Measurements from ENCODE around the gene IL12RB1.
"Not testable (repeated sequence)": the region's sequence is repeated elsewhere in the genome, so short reads cannot be mapped to it uniquely, and the experiment has no call there.

Gene IL12RB1

DNA sequence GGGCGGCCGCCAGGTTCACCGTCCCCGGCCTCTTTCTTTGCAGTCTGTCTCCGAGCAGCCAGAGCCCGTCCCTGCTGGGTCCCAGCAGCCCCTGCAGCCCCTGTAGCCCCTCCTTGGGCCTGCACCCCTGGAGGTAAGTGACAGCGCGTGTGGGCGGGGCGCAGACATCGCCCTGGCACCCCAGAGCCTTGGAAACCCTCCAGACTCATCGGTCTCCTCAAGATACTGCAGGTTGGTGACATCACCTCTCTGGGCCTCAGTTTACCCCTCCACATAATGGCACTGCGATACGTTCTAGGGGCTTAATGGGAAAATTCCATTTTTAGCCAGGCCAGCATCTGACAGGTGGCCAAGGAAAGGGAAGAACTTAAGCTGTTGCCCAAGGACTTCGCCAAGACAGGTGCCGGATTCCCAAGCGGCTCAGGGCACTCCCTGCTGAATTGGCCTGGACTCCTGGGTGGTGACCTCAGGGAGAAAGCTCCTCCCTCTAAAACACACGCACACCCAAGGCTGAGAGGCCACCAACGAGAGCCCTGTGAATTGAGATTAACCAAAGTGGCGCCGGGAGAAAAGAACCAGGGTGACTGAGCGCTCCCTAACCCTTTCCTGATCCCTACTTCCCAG is 24.0 kb upstream of the IL12RB1 start:
- no peak for DNase-seq

DNA sequence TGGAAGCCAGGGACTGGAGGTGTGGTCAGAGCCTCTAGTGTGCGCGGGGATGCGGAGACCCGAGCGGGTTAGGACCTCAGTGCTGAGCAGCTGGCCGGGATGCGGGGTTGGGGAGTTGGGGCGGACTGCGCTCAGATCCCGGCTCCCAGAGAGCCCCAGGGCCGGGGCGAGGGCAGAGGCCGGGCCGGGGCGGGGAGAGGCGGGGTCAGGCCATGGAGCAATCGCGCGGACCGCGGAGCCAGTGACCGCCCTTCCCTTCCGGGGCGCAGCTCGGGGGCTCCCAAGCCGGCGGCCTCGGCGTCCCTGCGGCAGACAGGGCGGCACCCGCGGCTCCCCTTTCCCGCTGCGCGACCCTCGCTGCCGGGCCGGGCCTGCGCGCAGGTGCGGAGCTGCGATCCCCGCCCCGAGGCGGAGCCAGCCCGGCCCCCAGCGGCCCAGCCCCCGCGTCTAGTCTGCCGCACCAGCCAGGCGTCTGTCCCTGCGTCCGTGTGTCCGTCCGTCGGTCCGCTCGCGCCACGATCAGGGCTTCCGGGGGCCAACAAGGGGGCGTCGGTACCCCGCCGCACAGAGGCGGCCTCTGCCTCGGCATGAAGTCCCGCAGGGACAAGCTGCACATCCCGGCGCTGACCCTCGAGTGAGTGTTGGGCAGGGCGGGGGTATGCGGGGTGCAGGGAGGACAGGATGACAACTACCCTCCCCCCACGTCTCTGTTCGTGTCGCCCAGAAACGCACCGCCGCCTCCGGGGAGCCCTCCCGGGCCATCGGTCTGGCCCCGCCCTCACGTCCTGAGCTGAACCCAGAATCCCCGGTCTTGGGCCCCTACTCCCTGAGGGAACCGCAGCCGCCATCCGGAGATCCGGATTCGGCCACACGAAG is 23.2 kb upstream of the IL12RB1 start:
- no peak for DNase-seq

DNA sequence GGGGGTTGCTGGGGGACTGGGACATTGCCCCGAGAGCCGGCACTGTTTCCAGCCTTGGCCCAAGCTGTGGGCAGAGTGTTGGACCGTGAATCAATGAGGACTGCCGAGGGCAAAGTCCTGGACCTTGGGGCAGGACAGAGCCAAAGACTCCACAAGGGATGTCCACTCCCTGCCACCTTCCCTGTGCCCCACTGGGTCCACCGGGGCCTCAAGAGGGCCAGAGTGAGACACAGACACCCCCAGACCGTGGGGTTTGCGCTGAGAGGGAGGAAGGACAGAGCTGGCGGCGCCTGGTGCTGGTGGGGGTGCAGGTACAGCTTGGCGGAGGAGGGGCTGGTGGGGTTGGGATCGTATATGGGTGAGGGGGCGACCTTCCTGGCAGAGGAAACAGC is 22.6 kb upstream of the IL12RB1 start:
- DNase-seq: no peak

DNA sequence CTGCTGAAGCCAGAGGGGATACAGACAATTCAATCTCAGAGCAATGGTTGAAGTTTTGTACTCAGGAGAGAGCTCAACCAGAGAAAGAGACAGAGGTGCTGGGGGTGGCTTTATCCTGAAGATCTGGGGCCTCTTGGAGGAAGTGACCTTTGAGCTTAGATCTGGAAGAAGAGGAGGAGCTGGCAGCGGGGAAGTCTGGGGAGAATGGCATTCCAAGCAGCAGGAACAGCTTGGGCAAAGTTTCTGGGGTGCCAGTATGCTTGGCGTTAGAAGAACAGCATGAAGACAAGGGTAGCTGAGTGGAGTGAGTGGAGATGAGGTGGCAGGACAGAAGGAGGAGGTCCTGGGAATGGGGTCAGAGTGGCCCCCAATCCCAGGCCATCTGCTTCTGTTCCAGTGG is 22.2 kb upstream of the IL12RB1 start:
- DNase-seq: no peak

DNA sequence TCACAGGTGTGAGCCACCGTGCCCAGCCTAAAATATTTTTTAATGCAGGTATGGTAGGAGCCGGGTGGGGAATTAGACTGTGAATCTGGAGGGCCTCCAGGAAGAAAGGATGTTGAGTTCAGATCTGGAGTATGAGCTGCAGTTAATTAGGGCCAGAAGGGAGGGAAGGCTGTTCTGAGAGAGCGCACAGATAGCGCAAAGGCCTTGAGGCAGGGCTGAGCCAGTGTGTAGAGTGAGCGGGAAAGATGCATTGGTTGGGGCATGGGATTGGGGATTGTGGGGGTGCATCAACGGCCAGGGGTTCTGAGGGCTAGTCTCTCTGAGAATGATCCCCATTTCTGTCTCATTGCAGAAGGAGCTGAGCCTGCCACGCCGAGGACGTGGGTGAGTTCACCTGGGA is 20.5 kb upstream of the IL12RB1 start:
- DNase-seq: no peak

DNA sequence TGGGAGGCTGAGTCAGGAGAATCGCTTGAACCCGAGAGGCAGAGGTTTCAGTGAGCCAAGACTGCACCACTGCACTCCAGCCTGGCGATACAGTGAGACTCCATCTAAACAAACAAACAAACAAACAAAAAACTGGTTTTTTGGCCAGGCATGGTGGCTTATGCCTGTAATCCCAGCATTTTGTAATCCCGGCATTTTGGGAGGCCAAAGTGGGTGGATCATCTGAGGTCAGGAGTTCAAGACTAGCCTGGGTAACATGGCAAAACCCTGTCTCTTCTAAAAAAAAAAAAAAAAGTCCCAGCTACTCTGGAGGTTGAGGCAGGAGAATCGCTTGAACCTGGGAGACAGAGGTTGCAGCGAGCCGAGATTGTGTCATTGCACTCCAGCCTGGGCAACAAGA is 18.5 kb upstream of the IL12RB1 start:
- not testable (repeated sequence) for DNase-seq

DNA sequence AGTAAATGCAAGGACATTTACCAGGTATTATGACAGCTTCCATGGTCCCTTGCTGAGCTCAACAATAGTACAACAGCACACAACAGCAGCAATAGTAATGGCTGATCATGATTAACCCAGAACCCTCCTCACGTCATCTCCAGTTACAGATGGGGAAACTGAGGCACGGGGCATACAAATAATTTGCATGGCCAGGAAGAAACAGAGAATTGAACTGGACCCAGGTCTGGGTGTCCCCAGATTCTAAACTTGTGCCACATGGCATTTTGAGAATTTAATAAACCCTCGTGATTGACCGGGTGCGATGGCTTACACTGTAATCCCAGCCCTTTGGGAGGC is 18.0 kb upstream of the IL12RB1 start:
- no peak for DNase-seq

DNA sequence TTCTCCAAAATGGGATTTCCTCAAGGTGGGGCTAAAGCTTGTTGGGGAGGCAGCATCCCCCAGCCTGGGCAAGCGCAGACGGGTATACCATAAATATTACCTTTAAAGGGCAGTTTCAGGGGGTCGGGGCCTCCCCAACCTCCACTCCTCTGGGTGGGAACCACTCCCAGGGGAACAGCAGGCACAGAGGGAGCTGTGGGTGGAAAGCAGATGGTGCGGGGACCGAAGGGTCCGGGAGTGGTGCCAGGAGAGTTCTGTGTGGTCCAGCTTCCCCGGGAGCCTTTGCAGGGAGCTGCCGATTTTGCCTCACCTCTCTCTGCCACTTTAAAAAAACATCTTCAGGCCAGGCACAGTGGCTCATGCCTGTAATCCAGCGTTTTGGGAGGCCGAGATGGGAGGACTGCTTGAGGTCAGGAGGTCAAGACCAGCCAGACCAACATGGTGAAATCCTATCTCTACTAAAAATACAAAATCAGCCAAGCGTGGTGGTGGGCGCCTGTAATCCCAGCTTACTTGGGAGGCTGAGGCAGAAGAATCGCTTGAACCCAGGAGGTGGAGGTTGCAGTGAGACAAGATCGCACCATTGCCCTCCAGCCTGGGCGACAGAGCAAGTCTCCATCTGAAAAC is 16.3 kb upstream of the IL12RB1 start:
- no peak for DNase-seq

DNA sequence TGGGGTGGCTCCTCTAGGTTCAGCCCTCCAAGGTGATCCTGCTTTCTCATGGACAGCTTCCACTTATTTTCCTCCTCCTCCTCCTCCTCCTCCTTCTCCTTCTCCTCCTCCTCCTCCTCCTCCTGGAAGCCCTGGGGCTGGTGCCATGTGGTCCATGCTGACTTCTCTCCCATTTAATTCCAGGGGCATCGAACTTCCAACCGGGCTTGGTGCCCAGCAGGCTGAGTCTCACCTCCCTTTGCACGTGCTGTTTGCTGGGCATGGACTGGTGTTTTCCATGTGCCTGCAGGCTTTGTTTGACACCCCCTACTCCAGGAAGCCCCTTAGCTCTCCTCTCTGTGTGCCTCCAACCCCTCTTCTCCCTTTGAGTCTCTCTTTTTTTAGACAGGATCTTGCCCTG is 14.5 kb upstream of the IL12RB1 start:
- DNase-seq: no peak

DNA sequence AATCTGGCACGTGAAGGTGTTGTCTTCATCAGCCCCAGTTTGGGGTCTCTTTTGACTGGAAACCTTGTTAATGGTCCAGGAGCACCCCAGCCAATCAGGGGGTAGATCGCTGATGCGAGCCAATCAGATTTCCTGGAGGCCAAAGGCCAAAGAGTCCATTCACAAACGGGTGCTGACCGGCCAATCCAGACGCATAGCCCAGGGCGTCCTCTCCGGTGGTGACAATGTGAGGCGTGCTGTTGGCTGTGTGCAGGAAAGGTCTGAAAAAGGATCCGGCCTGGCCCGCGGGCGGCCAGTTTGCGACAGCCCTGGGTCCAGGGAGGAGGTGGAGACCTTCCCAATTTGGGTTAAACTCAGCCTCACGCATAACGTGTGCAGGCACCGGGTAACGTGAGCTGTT is 14.0 kb upstream of the IL12RB1 start:
- DNase-seq: no peak

DNA sequence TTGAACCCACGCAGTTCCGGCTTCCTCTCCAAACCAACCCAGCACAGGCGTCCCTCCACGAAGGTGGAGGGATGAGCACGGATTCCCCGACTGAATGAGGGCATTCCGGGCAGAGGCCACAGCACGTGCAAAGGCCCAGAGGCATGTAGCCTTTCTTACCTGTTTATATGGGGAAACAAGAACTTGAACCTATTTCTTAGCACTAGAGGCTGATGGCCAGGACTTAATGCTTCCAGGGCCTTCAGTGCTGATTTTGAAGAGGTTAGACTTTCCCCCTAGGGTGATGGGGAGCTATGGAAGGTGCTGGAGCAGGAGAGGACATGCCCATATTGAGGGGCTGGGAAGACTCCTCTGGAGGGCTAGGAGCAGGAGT is 12.9 kb upstream of the IL12RB1 start:
- DNase-seq: no peak

DNA sequence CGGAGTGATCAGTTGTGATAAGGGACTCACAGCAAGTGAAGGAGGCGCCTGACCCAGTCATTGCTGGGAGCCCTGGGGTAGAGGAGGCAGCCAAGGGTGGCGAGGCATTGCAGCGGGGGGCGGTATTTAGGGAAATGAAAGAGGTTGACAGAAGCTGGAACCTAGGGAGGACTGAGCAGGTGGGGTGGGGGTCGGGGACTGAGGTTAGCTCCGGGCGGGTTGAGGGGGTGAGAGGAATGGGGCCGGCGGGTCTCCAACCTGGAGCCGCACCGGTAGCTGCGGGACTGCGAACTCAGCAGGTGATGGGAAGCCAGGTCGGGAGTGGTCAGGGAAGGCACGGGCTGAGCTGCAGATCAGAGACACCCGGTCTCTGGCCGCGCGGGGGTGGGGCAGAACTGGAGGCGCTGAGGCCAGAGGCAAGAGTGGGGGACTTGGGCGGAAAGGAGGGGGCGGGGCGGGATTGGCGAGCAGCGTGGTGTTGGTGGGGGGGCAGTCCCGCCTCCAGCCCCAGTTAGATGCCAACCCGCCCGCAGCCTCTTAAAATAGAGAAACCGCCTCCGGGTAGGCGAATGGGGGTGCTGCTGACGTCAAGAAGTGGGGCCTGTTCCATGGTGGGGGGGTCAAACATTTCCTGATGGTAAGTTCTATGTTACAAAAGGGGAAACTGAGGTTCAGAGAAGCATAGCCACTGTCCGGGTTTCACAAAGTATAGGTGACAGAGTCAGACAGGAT is 12.3 kb upstream of the IL12RB1 start:
- peak; percentile 33 for DNase-seq

DNA sequence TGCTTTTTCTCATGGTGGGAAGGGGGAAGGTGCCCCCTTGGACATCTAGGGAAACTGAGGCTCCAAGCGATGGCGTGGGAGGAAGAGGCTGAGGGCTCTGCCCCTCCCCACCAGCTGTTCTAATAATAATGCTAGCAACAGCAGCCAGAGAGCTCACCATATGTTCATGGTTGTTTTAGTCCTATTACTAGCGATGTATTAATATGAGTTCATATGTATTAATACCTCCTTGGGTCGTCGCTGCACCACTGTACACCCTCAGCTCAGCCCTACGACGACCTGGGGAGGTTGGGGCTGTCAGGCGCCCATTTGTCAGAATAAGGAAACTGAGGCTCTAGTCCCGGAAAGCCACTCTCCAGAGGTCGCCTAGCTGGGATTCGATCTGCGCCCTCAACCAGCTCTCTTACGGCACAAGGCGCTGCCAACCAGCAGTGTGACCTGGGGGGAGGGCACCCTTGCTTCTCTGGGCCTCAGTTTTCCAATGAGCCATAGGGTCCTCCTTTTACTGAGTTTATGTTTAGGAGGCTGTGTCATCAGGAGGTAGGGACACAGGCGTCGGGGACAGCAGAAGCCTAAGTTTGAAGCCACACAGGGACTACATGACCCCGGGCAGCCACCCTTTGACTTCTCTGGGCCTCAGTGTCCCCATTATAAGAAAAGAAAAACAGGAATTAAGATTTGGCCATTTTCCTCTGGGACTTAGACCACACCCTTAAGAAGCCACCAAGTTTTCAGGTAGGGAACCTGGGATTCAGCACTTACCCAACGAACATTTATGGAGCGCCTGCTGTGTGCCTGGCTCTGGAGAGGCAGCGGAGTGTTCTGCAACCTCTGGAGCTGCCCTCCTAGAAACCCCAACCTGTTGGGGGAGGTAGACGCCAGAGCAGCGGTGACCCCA is 11.5 kb upstream of the IL12RB1 start:
- DNase-seq: no peak

DNA sequence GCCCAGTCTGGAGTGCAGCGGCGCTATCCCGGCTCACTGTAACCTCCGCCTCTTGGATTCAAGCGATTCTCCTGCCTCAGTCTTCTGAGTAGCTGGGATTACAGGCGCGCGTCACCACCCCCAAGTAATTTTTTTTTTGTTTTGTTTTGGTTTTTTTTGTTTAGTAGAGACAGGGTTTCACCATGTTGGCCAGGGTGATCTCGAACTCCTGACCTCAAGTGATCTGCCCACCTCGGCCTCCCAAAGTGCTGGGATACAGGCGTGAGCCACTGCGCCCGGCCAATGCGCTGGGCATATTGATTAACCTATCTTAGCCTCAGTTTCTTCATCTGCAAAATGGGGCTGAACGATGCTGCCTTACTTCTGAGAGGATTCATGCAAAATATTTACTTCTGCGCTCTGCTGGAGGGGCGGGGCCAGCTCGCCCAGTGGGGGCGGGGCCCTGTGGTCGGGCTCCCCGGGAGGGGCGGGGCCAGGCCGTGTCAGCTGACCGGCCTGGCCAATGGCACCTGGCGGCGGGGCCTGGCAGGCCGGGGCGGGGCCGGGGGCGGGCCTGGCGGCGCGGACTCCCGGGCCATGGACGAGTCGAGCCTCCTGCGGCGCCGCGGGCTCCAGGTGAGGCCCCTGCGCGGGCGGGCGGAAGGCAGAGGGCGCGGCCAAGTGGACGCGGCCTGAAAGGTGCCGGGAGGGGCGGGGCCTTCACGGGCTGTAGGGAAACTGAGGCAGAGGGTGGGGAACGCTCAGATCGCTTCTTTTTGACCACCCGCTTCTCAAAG is 10.7 kb upstream of the IL12RB1 start, which contains the start of gene MAST3:
Gene MAST3, plus strand, starts transcription at position 562 of the 776 bp plus-strand sequence. Its CDS starts 15 bp downstream, at position 577.
- peak; percentile 90 for DNase-seq

DNA sequence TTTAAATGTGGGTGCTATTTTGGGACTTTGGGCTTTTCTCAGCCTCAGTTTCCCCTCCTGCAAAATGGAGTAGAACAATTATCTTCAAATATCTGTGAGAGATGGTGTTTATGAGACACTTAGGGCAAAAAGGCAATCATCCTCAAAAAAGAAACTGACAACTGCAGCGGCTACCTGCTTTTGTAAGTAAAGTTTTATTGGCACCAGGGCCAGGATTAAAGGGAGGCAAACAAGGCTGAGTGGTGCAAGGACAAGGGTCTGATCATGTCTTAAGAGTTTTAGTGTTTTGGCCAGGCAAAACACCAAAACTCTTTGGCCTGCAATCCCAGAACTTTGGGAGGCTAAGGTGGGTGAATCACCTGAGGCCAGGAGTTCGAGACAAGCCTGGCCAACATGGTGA is 9.5 kb upstream of the IL12RB1 start:
- no peak for DNase-seq

DNA sequence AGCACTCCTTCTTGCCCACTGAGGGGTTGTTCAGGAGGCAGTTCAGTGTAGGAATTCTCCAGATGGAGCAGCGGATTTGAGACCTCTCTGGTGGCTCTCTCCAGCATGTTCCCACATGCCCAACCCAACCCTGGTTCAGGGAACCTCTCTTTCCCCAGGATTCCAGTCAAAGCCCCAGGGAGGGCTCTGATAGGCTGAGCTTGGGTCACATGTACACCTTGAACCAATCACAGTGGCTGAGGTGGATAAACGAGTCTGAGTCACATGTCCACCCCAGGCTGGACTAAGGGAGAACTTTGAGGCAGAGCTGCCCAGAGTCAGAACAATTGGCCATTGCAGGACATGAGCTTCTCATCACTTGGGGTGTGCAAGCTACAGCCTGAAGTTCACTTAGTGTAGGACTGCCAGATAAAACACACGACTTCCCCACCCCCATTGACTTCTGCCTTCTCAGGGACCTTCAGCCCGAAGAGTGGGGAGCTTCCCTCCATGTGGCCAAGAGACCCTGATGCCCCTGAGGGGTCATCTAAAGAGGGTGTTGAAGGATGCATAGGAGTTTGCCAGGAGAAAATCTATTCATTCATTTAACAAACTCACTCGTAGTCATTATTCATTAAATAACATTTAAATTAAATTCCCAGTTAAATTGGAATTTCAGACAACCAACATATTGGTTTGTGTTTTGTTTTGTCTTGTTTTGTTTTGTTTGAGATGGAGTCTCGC is 6.9 kb upstream of the IL12RB1 start:
- no peak for DNase-seq

DNA sequence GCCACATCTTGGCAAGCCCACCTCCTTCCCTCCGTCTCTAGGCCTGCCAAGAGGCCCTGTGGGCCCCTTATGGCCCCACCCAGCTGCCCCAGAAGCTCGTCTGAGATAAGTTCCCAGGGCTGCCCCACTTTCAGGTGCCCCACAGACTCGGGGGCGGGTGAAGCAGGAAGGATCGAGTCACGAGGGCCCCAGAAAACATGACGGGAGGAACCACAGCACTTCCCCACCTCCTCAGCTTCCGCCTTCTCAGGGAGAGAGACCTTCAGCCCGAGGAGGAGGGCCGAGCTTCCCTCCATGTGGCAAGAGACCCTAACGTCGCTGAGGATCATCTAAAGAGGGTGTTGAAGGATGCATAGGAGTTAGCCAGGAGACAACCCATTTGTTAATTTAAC is 4.5 kb upstream of the IL12RB1 start:
- peak; percentile 87 for DNase-seq

DNA sequence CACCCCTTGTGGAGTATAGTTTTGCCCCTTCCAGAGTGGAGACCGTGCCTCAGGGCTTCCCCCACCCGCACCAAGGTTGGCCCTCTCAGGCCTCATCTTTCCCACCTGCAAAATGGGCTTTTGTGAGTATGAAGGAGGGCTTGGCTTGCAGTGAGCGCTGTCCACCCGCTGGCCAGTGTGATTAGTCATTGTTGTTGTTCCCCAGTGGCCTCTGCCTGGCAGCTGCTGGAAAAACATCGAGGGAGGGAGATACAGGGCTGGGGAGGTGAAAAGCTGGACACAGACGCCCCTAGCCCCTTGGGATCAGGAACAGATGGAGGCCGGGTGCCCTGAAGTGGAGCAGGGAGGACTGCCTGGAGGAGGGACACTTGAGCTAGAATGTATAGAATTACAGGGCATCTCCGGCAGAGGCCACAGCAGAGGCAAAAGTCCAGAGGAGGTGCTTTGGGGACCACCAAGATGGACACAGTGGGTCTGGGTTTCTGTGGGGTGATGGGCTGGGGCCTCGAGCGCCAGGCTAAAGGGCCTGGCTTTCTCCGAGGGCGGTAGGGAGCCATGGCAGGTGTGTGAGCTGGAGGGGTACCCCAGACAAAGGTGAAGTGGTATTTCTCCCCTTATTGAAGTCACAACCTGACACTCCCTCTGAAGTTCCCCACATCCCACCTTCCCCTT is 3.9 kb upstream of the IL12RB1 start:
- DNase-seq: no peak

DNA sequence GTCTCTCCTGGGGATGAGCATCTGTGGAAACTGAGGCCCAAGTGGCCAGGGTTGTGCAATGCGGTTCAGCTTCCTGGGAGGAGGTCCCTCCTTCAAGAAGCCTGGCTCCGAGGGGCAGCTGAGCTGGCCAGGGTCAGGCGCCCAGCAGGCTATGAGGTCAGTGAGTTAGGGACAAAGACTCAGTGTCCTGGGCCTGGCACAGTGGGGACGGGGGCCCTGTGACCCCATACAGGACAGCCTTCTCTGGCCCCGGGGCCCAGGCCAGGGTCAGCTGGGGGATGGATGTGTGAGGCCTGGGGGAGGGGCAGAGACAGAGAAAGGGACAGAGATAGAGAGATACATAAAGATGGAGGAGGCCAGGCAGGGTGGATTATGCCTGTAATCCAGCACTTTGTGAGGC is 3.0 kb upstream of the IL12RB1 start:
- no peak for DNase-seq

DNA sequence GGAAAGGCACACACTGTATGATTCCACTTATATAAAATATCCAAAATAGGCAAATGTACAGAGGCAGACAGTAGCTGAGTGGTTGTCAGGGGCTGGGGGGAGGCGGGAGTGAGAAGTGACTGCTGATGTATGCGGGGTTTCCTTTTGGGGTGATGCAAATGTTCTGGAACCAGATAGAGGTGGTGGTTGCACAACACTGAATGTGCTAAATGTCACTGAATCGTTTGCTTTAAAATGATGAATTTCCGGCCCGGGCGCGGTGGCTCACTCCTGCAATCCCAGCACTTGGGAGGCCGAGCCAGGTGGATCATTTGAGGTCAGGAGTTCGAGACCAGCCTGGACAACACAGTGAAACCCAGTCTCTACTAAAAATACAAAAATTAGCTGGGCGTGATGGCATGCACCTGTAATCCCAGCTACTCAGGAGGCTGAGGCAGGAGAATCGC is 2.4 kb upstream of the IL12RB1 start:
- DNase-seq: peak; percentile 65

Measured in central memory CD4-positive, alpha-beta T cell (primary cell).